Measurements from ENCODE around the gene ATIC. TPM values are rescaled to one million over a fixed set of nuclear protein-coding genes. Genes with fewer than 3 reads are reported as not detected.

ATIC gene
- total RNA-seq, 1 donor: 20.3 TPM

- no peak for TF ChIP-seq CTCF (IDR thresholded peaks at IDR 0.05; ENCODE audit: insufficient read depth, low read depth, low read length)
- no peak overlapping the region for H3K4me3 ChIP-seq (ENCODE audit: low read depth, low read length)
- no peak for DNase-seq (ENCODE audit: low read depth)
Observed at GRCh38 chr2:215399067-215399716, 87.3 kb downstream of the ATIC start.

Other genes starting within 250 kb of the ATIC start
- under 0.01 TPM in 1 of 2 replicates, not detected in the other for gene ABCA12, start 173.4 kb upstream of the ATIC start, total RNA-seq
- gene FN1, start 124.0 kb downstream of the ATIC start, total RNA-seq: 1,807 and 3,312 TPM in 2 replicates

All from fibroblast of villous mesenchyme (primary cell).